ENCODE data around the gene LTA.
"Not testable (repeated sequence)": the region's sequence is repeated elsewhere in the genome, so short reads cannot be mapped to it uniquely, and the experiment has no call there.

Gene LTA

DNA sequence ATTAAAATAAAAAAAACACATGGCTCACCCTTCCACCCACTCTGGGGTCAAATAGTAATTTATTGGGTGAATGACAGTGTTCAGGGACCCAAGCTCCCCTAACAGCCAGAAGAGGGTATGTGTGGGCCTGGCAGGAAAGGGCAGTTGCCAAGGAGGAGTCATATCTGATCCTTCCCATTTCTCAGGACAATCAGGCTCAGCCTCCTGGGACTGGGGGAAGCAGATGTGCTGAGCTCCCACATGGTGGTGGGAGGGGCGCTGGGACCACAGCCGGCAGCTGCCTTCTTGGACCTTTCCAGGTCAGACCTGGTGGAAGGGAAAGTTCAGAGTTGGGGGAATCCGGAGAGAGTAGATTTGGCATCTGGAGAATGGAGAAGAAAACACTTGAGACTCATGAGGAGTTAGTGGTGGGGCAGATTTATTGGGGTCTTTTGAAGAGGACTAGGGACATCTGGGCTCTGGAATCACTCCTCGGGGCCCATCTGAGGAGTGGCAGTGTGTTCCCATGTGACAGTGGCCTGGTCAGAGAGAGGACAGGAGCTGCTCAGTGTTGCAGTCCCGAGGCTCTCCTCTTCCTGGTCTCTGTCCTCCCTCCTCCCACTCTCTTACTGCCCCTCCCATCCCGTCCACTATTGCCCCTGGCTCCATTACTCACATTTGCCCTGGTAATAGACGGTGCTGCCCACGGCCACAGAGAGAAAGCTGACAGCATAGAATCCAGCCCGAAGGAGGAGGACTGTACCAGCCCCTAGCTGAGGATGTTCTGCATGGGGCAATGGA, 17.0 kb downstream of the LTA start:
- DNase-seq = no peak

DNA sequence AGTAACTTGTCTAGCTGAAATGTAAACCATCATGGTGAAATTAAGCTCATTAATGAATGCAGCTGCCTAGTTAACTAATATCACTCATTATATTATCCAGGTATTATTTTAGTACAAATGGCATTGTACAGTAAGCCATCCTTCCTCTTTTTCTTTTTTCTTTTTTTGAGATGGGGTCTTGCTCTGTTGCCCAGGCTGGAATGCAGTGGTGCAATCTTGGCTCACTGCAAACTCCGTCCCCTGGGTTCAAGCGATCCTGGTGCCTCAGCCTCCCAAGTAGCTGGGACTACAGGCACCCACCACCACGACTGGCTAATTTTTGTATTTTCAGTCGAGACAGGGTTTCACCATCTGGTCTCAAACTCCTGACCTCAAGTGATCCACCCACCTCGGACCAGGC, 18.6 kb downstream of the LTA start:
- not testable (repeated sequence) for DNase-seq

- no peak for DNase-seq
Measured at GRCh38 chr6:31592396-31592771, 20.3 kb downstream of the LTA start.

- DNase-seq = no peak
Measured at GRCh38 chr6:31597006-31597405, 24.9 kb downstream of the LTA start.

GRCh38 chr6:31607317-31607716, 35.2 kb downstream of the LTA start:
- no peak for DNase-seq

DNA sequence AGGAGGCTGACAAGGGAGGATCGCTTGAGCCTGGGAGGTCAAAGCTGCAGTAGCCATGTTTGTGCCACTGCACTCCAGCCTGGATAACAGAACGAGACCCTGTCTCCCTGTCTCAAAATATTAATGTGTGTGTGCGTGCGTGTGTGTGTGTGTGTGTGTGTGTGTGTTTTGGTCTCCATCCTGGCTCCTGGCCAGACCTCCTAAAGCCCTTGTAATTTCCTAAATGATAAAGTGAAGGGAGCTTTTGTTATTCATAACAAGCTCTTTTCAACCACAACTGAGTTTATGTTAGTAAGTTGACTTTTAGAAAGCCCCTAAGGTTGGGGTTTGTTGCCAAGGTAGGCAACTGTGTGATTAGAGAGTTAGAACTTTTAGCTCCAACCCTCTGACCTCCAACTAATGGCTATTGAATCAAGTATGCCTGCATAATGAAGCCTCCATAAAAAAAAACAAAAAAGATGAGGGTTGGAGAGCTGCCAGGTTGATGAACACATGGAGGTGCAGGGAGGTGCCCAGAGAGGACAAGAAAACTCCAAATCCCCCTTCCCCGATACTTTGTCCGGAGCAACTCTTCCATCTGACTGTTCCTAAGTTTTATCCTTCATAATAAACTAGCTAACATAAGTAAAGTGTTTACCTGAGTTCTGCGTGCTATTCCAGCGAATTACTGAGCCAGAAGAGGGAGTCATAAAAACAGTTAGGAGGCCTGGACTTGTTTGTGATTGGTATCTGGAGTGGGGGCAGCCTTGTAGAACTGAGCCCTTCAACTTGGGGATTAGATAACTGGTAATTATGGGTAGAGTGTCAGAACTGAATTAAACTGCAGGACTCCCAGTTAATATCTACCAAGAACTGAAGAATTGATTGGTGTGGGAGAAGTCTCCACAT, 37.7 kb downstream of the LTA start:
- DNase-seq = no peak

DNA sequence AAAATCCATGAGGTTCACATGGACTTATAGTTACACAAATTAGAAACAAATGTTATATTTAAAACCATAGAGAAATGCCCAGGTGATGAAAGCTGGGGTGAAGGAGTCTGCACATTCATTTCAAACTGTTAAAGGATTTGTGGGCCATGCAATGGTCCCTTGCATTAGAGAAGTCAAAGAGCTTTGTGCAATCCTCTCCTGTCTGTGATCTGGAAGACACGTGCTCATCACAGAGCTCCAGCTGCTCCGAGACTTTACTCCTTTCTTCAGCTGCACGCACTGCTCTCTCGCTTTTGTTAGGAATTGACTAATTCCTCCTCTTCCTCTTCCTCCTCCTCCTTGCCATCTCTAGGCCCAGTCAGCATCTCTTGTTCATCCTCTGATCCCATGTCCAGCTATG, 38.9 kb downstream of the LTA start:
- no peak for DNase-seq

GRCh38 chr6:31614075-31614619, 42.1 kb downstream of the LTA start:
- no peak for DNase-seq

- DNase-seq = no peak
Measured at GRCh38 chr6:31614684-31615578, 42.8 kb downstream of the LTA start, which contains the start of gene AIF1. TSS of gene AIF1 (plus strand) at chr6:31615234. CDS start at chr6:31615330, 96 bp downstream.

DNA sequence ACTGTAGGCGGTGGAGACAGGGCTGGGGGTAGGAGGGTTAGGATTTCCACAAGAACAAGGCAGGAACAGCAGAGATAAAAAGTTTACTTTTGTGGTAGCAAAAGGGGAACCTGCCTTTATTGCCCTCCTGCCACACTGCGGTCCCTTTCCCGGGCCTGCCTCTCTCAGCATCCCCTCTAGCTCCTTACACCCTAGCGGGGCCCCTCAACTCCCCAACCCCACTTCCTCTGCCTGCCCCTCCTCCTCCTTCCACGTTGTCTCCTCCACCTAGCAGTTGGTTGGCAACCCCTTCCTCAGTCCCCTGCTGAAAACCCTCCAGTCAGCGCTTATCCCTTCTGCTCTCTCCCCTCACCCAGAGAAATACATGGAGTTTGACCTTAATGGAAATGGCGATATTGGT, 43.7 kb downstream of the LTA start:
- DNase-seq = no peak

DNA sequence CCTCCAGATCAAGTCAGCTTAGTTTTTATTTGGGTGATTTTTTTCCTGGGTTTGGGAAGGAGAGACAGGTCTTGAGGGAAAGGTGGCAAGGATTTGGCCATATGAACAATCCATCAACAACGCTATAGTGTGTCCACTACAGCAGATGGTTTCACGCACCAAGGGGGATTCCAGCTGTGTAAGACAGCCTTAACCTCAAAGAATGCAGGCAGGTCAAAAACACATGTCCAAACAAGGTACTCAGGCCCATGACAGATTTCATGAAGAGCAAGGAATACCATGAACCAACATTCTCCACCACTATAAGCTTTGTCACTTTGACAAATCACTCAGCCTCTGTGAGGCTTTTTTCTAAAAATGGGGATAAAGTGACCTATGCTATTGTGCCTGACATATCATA, 44.9 kb downstream of the LTA start:
- no peak for DNase-seq

DNA sequence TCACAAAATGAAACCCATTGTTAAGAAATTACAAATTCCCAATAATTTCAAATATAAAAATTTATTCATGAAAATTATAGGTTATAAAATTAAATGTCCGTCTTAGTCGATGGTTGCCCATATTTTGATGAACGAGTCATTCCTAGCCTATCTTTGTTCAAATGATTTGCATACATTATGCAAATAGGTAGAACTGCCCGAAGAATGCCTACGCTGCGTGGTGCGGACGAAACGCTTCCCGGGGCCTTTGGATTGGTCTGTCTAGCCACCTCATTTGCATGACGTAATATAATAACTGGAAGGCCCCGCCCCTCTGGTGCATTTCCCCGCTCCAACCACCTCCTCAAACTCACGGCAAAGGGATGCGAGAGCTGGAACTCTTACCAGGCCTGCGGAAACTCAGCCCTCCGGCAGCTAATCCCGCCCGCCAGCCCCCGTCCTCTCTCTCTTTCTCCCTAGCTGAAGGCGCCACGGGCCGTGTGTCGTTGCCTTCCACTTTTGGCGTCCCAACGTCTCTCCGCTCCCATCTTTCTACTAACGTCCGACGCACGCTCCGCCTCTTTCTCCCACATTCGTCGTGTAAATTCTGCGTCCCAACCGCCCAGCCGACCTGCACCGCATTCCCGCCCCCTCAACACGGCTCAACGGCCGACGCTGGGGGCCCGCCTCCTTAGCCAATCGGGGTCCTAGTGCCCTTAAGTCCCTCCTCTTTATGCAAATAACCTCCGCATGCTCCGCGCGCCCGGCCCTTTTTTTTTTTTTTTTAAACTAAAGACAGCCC, 47.9 kb downstream of the LTA start:
- DNase-seq = peak; percentile 99

DNA sequence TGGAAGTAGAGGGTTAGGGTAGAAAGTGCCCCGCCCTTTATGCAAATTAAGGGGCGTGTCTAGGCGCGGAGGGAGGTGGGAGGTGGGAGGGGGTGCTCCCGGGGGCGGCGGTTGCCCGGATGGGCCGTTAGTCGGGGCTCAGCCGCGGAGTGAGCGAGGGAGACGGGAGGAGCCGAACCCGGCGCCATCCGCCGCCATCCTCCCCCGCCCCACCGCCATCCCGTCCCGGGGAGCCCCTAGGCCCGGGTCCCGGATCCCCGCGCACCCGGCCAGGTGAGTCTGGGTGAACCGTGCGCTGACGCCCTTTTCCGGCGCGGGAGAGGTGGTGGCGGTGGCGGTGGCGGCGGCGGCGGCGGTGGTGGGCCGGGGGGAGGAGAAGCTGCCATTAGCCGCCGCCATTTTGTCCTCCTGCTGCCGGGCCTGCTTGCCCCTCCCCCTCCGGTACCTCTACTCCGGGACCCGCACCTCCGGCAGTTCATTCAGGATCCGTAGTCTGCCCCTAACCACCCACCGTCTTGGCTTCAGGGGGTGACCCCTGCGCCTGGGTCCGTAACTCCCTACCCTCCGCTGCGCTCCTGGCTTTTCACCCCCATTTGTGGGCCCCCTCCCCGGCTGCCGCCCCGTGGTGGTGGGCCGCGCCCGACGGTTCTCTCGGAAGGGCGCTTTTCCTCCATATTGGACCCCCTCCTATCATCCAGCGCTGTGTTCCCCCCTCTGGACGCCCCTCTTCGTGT, 48.7 kb downstream of the LTA start, which contains the start of gene PRRC2A:
TSS of gene PRRC2A (plus strand) at position 130 of the 734 bp plus-strand sequence. CDS start 2,075 bp downstream, outside the sequence.
- peak; percentile 84 for DNase-seq

- DNase-seq = no peak
Measured at GRCh38 chr6:31621320-31621939, 49.3 kb downstream of the LTA start.

- no peak for DNase-seq
Measured at GRCh38 chr6:31621991-31622390, 49.9 kb downstream of the LTA start.

GRCh38 chr6:31622684-31623091, 50.6 kb downstream of the LTA start:
- no peak for DNase-seq
